Upper lobe of left lung (tissue), 6 donors: Measurements from ENCODE around the gene CSK. TPM values are rescaled to one million over a fixed set of nuclear protein-coding genes. Genes with fewer than 3 reads are reported as not detected.

Source experiments
- ATAC-seq, 2 donors: fragments of 200-7000 bp; cut with Tn5 transposase; one replicate each; pipeline ENCODE4 v1.9.1; 2022; ENCODE audit warnings: mild to moderate bottlenecking in 2 of 2, moderate library complexity in 2 of 2; ENCODE audit not compliant: low FRiP score in 2 of 2
- DNase-seq, 2 donors: peaks; one replicate each; pipeline ENCODE4 v3.0.0-alpha.2; 2019 to 2020
- H3K27ac ChIP-seq, 4 donors: fragments of 200-600 bp; sonication (generic); one replicate each; pipeline ENCODE4 v1.5.1; 2016 to 2019
- H3K27me3 ChIP-seq, 4 donors: fragments of 200-600 bp; sonication (generic); one replicate each; pipeline ENCODE4 v1.5.1; 2017 to 2019
- H3K36me3 ChIP-seq, 4 donors: fragments of 200-600 bp; sonication (generic); one replicate each; pipeline ENCODE4 v1.5.1; 2016 to 2019
- H3K4me1 ChIP-seq, 4 donors: fragments of 200-600 bp; sonication (generic); one replicate each; pipeline ENCODE4 v1.5.1; 2018 to 2019
- H3K4me3 ChIP-seq, 4 donors: fragments of 200-600 bp; sonication (generic); one replicate each; pipeline ENCODE4 v1.5.1; 2017 to 2019; ENCODE audit warnings: mild to moderate bottlenecking in 2 of 4, moderate library complexity in 1 of 4
- H3K9me3 ChIP-seq, 4 donors: fragments of 200-600 bp; sonication (generic); one replicate each; pipeline ENCODE4 v1.5.1; 2018 to 2019
- EP300 ChIP-seq, 4 donors: sonication (generic); formaldehyde crosslinking; IDR thresholded peaks; one replicate each; pipeline ENCODE4 v1.5.1; 2017; ENCODE audit warnings: antibody characterized with exemption in 4 of 4, control low read depth in 2 of 4
- POLR2A ChIP-seq, 4 donors: fragments of 450-650 bp; IDR thresholded peaks; one replicate each; pipeline ENCODE4 v1.5.1; 2016 to 2017; ENCODE audit warnings: antibody characterized with exemption in 4 of 4, mild to moderate bottlenecking in 2 of 4
- POLR2AphosphoS5 ChIP-seq, 2 donors: sonication (generic); formaldehyde crosslinking; IDR thresholded peaks; one replicate each; pipeline ENCODE4 v1.5.1; 2017; ENCODE audit warnings: antibody characterized with exemption in 2 of 2
- WGBS, 2 donors: methylation state at CpG; one replicate each; pipeline ENCODE4 v1.1.5; 2017 to 2018; 5-methylcytosine and 5-hydroxymethylcytosine counted together
- total RNA-seq, 6 donors: library from RNA; depleted of rRNA in 4 of 6; stranded (reverse); fragments of >200 nt in 4 of 6; gene quantifications; one replicate each; pipeline versions ENCODE4 v1.1.0 to v1.2.1, GENCODE V29; 2016 to 2021
- TF ChIP-seq, protein P1 (sequence below), 6 experiments: fragments of 450-650 bp in 4 of 6; fragments of 200-600 bp in 2 of 6; sonication (generic) in 2 of 6; IDR thresholded peaks; one replicate each; pipeline ENCODE4 v1.5.1; 2016 to 2019; ENCODE audit warnings: antibody characterized with exemption in 6 of 6
- donor health status: DM: no; HTN: no; CAD: no; lungs with moderate emphysema.
- donor health status: DM: no; HTN: yes; CAD: no; lungs with severe emphysema.

The CSK gene
- total RNA-seq, 6 donors from 2014 or later, result 32.7 to 104 (median 64.8) TPM

DNA sequence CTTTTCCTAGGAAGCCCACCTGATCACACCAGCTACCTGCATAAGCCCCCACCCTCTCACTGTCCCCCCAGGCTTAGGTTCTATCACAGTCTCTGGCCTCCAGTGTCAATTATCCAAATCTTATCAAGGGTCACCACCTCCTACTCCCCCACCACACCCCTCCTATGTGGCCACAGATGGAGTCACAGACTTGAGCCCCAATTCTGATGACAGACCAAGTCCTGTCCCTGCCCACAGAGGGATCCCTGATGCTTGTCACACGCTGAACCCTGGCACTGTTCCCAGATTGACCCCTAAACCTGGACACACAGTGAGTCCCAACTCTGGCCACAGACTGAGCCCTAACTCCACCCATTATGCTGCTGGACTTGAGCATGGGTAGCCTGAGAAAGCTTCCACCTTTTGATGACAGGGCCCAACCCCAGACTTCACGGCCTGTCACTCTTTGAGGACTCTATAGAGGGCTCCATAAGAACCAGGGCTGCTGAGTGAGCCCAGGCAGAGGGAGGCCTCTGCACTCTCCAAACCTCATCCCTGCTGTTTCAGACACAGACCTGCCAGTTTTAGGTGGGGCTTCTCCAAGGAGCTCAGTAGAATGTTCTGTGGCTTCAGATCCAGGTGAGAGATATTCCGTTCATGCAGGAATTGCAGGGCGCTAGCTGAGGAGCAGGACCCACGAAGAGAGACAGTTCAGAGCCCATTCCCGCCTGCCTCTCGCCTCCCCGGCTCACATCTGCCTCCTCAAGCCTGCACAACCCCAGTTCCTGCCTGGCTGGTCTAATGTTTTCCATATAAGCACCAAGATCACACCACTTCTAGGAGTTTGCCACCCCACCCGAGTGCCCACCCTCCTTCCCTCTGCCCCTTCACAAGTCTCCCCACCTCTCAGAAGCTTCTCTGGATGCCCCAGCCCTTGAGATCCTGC, 59.2 kb downstream of the CSK start:
- H3K27ac ChIP-seq, result no peak overlapping the region
- 85 to 89% methylated on average over 9 of the region's 9 CpGs for WGBS, 2 donors
- no peak overlapping the region for H3K4me3 ChIP-seq
- no peaks in the 10 kb centered on the region for H3K27me3 ChIP-seq
- peaks cover 11 to 36% (median 20%) of the 10 kb centered on the region in 4 donors for H3K4me1 ChIP-seq
- ATAC-seq, result no peak
- peaks cover 6 to 59% (median 46%) of the 10 kb centered on the region in 4 donors for H3K36me3 ChIP-seq
- no peak for TF ChIP-seq POLR2A (IDR thresholded peaks at IDR 0.05)
- no peaks in the 10 kb centered on the region for H3K9me3 ChIP-seq
- no peak for DNase-seq

DNA sequence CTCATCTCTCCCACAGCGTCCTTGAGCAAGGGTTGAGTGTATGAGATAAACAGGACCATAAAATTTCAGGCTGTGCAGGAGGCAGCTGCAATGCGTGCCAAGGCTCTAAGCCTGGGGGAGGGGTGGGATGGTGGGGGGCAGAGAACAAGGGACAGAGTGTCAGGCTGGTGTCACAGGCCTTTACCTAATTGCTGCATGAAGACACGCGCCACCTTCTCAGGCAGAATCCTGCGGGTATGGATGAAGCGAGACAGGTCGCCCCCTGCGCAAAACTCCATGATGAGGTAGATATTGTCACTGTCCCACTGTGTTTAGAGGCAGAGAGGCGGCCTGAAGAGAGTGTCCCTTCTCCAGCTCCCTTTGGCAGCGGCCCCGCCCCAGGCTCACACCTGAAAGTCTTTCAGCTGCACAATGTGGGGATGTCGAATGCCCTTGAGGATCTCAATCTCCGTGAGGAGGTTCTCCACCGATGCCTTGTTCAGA, 60.1 kb downstream of the CSK start:
- Histone ChIP-seq H3K36me3 (peaks cover 6 to 56% (median 43%) of the 10 kb centered on the region in 4 donors), H3K4me1 (peaks cover 11 to 36% (median 20%) of the 10 kb centered on the region in 4 donors), H3K27me3 (no peaks in the 10 kb centered on the region), H3K27ac (peak overlapping the region in 2 of 4 donors; percentile 79 to 91), H3K4me3 (peak overlapping the region in 3 of 4 donors; percentile 88 to 96 (median 94)), H3K9me3 (no peaks in the 10 kb centered on the region)
- no peak for TF ChIP-seq EP300 (IDR thresholded peaks at IDR 0.05)
- TF ChIP-seq, protein P1, sequence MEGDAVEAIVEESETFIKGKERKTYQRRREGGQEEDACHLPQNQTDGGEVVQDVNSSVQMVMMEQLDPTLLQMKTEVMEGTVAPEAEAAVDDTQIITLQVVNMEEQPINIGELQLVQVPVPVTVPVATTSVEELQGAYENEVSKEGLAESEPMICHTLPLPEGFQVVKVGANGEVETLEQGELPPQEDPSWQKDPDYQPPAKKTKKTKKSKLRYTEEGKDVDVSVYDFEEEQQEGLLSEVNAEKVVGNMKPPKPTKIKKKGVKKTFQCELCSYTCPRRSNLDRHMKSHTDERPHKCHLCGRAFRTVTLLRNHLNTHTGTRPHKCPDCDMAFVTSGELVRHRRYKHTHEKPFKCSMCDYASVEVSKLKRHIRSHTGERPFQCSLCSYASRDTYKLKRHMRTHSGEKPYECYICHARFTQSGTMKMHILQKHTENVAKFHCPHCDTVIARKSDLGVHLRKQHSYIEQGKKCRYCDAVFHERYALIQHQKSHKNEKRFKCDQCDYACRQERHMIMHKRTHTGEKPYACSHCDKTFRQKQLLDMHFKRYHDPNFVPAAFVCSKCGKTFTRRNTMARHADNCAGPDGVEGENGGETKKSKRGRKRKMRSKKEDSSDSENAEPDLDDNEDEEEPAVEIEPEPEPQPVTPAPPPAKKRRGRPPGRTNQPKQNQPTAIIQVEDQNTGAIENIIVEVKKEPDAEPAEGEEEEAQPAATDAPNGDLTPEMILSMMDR (IDR thresholded peaks at IDR 0.05), result no peak
- no peak for TF ChIP-seq POLR2AphosphoS5 (IDR thresholded peaks at IDR 0.05)
- TF ChIP-seq POLR2A (IDR thresholded peaks at IDR 0.05), result no peak
- DNase-seq, result no peak
- whole genome bisulfite sequencing, 2 donors, result 80% methylated on average over 14 of the region's 14 CpGs
- ATAC-seq, result no peak

DNA sequence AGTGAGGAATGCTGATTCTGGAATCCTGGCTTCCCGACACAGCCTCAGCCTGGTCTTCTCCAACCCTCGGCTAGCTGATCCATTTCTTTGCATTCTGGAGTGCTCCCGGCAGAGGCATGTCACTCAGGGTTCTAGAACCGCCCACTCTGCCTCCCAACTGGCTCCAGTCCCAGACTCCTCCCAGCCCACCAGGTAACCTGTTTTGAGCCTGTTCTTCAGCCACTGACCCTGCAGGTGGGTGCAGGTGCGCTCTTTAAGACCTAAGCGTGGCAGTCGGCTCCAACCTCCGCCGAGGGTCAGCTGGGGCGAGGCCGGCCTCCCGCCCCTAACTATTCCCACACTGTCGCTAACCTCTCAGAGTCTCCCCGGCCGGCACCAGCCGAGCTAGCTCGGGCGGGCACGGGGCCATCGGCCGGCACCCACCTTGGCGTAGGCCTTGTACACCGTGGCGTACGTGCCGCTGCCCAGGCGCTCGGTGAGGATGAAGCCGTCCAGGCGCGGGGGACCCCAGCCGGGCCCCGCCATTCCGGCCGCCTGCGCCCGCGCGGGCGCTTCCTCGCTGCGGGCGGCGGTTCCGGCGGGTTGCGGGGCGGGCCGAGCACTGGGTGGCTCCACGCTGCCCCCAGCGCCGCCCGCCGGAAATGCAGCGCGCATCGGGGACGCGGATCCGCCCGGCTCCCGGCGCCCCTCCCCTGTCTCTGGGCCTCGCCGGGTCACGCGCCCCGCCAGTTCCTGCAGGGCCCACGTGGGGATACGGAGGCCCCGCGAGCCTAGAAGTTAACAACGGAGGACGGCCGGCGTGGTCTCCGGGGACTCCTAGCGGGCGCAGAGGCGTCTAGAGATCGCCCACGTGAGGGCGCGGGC, 60.9 kb downstream of the CSK start, which contains the start of gene ULK3:
Gene ULK3 (minus strand): TSS at position 576 of the 864 bp plus-strand sequence. CDS start 51 bp downstream, at position 525.
- Histone ChIP-seq H3K4me1 (peaks cover 11 to 36% (median 20%) of the 10 kb centered on the region in 4 donors), H3K27ac (peak within 1 kb of the TSS; percentile 79 to 91 (median 88)), H3K4me3 (peak within 1 kb of the TSS; percentile 65 to 96 (median 91)), H3K36me3 (peaks cover 7 to 57% (median 44%) of the 10 kb centered on the region in 4 donors), H3K27me3 (no peaks in the 10 kb centered on the region), H3K9me3 (no peaks in the 10 kb centered on the region)
- DNase-seq (peak; percentile 95 to 99), ATAC-seq (peak; percentile 94 to 98)
- TF ChIP-seq POLR2A (IDR thresholded peaks at IDR 0.05) (peak in 3 of 4 donors; percentile 57 to 81 (median 70)), EP300 (IDR thresholded peaks at IDR 0.05) (peak in 1 of 4 donors; percentile 35), POLR2AphosphoS5 (IDR thresholded peaks at IDR 0.05) (peak; percentile 21 to 55)
- TF ChIP-seq, protein P1 (IDR thresholded peaks at IDR 0.05), result peak; percentile 90 to 99 (median 98)
- 2 to 7% methylated on average over 4 to 10 of the region's 84 CpGs for WGBS, 2 donors

DNA sequence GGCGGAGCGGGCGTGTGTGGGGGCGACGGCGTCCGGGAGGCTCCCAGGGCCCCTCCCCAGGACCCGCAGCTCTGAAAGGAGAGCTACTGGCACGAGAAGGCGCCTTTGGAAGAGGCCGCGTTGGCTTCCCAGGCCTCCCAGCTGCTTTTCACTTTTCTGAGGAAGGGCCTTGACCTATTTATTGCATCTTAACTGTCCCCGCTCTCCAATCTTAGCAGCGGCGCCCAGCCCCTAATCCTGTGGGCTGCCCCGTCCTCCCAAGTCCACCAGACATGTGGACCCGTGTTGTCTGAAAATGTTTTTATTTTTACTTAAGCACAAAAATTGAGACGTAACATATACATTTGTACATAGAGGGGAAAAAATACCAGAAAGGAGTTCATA, 61.6 kb downstream of the CSK start:
- peaks cover 14 to 57% (median 44%) of the 10 kb centered on the region in 4 donors for H3K36me3 ChIP-seq
- no peak for TF ChIP-seq POLR2AphosphoS5 (IDR thresholded peaks at IDR 0.05)
- no peak for TF ChIP-seq EP300 (IDR thresholded peaks at IDR 0.05)
- TF ChIP-seq, protein P1 (IDR thresholded peaks at IDR 0.05), result peak in 1 of 6 experiments; percentile 45
- H3K4me1 ChIP-seq, result peaks cover 11 to 36% (median 20%) of the 10 kb centered on the region in 4 donors
- H3K27ac ChIP-seq, result peak overlapping the region; percentile 79 to 91 (median 88)
- H3K27me3 ChIP-seq, result no peaks in the 10 kb centered on the region
- DNase-seq (no peak), ATAC-seq (no peak)
- no peaks in the 10 kb centered on the region for H3K9me3 ChIP-seq
- H3K4me3 ChIP-seq, result peak overlapping the region; percentile 47 to 96 (median 91)
- WGBS, 2 donors, result 26 to 28% methylated on average over 11 to 13 of the region's 18 CpGs
